Peyer's patch (tissue), 4 donors: ENCODE data around the gene STOM. TPM values are rescaled to one million over a fixed set of nuclear protein-coding genes. Genes with fewer than 3 reads are reported as not detected.

Experiments used
- DNase-seq, 3 donors: peaks; one replicate each; pipeline ENCODE4 v3.0.0-alpha.2; 2017 to 2019
- H3K27ac ChIP-seq, 4 donors: fragments of 200-600 bp; sonication (generic); one replicate each; pipeline ENCODE4 v1.5.1; 2016 to 2019
- H3K27me3 ChIP-seq, 2 donors: fragments of 200-600 bp; sonication (generic); one replicate each; pipeline ENCODE4 v1.5.1; 2019
- H3K36me3 ChIP-seq, 3 donors: fragments of 200-600 bp; sonication (generic); one replicate each; pipeline ENCODE4 v1.5.1; 2016 to 2019
- H3K4me1 ChIP-seq, 4 donors: fragments of 200-600 bp; sonication (generic); one replicate each; pipeline ENCODE4 v1.5.1; 2016 to 2019
- H3K4me3 ChIP-seq, 4 donors: fragments of 200-600 bp; sonication (generic); 1 replicate in 3 of 4; 2 replicates in 1 of 4; pipeline ENCODE4 v1.5.1; 2016 to 2019; ENCODE audit warnings: mild to moderate bottlenecking in 1 of 4
- H3K9me3 ChIP-seq, 4 donors: fragments of 200-600 bp; sonication (generic); one replicate each; pipeline ENCODE4 v1.5.1; 2016 to 2019; ENCODE audit warnings: mild to moderate bottlenecking in 1 of 4
- POLR2A ChIP-seq, 2 donors: fragments of 450-650 bp; IDR thresholded peaks; one replicate each; pipeline ENCODE4 v1.5.1; 2017; ENCODE audit warnings: antibody characterized with exemption in 2 of 2, mild to moderate bottlenecking in 2 of 2, moderate library complexity in 2 of 2
- total RNA-seq, 4 donors: library from RNA; depleted of rRNA; stranded (reverse); fragments of >200 nt; gene quantifications; one replicate each; pipeline ENCODE4 v1.1.0, GENCODE V29; 2016
- TF ChIP-seq, protein P1 (sequence below), 6 experiments: fragments of 450-650 bp in 4 of 6; fragments of 200-600 bp in 2 of 6; sonication (generic) in 1 of 6; IDR thresholded peaks; one replicate each; pipeline ENCODE4 v1.5.1; 2017 to 2019; ENCODE audit warnings: antibody characterized with exemption in 6 of 6, mild to moderate bottlenecking in 3 of 6, moderate library complexity in 1 of 6

STOM gene, protein sequence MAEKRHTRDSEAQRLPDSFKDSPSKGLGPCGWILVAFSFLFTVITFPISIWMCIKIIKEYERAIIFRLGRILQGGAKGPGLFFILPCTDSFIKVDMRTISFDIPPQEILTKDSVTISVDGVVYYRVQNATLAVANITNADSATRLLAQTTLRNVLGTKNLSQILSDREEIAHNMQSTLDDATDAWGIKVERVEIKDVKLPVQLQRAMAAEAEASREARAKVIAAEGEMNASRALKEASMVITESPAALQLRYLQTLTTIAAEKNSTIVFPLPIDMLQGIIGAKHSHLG
- 10 to 100 TPM; 30.5 to 60.1 (median 47.2) TPM for total RNA-seq

DNA sequence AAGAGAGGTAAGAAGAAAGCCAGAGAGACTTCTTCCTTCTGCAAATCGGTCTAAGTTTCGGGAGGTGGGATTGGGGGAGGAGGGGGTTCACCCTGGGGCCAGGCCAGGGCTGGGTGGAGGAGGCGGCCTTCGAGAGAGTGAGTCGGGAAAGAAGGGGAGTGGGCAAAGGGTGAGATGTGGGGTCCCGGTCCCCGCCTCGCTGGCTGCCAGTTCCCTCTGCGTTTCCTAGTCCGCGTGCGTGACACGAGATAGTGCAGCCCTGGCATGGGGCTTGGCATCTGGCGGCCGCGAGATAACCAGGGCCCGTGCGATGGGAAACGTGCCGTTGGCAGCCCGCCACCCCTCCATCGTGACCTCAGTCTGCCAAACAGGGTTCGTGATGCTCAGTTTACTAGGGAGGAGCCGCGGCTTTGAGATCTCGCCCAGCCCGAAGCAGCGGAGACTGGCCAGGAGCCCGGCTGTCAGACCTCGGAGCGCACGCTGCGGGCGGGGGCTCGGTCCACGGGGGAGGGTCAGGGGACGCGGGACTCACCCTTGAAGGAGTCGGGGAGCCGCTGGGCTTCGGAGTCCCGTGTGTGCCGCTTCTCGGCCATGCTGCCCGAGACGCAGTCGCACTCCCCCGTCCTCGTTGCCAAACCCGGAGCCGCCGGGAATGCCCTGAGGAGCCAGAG, at the start of gene STOM:
TSS of gene STOM (minus strand) at position 656 of the 671 bp plus-strand sequence. CDS start at position 593, 63 bp downstream.
- no peaks in the 10 kb centered on the region for H3K36me3 ChIP-seq
- peak within 1 kb of the TSS; percentile 74 to 93 (median 90) for H3K27ac ChIP-seq
- peak; percentile 53 to 85 (median 80) for DNase-seq
- no peaks in the 10 kb centered on the region for H3K27me3 ChIP-seq
- TF ChIP-seq POLR2A (IDR thresholded peaks at IDR 0.05): peak; percentile 77 to 90
- TF ChIP-seq, protein P1, sequence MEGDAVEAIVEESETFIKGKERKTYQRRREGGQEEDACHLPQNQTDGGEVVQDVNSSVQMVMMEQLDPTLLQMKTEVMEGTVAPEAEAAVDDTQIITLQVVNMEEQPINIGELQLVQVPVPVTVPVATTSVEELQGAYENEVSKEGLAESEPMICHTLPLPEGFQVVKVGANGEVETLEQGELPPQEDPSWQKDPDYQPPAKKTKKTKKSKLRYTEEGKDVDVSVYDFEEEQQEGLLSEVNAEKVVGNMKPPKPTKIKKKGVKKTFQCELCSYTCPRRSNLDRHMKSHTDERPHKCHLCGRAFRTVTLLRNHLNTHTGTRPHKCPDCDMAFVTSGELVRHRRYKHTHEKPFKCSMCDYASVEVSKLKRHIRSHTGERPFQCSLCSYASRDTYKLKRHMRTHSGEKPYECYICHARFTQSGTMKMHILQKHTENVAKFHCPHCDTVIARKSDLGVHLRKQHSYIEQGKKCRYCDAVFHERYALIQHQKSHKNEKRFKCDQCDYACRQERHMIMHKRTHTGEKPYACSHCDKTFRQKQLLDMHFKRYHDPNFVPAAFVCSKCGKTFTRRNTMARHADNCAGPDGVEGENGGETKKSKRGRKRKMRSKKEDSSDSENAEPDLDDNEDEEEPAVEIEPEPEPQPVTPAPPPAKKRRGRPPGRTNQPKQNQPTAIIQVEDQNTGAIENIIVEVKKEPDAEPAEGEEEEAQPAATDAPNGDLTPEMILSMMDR (IDR thresholded peaks at IDR 0.05): no peak
- peaks cover 0 to 60% (median 4%) of the 10 kb centered on the region in 4 donors for H3K4me1 ChIP-seq
- H3K4me3 ChIP-seq: peak within 1 kb of the TSS; percentile 50 to 72 (median 70)
- H3K9me3 ChIP-seq: no peaks in the 10 kb centered on the region

DNA sequence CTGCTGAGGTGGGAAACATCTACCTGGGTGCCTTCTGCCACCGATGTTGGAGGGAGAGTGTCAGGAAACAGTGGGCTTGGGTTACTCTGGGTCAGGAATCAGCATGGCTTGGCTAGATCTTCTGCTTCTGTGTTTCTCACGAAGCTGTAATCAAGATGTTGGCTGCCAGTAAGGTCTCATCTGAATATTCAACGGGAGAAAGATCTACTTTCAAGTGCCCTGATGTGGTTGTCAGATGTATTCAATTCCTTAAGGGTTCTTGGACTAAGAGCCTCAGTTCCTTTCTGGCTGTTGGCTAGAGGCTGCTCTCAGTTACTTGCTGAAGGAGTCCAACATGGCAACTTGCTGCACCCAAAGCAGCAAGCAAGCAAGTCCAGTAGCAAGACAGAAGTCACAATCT, 41.9 kb upstream of the STOM start:
- DNase-seq: no peak
- Histone ChIP-seq H3K4me1 (no peaks in the 10 kb centered on the region), H3K27ac (no peak overlapping the region), H3K27me3 (no peaks in the 10 kb centered on the region), H3K9me3 (no peaks in the 10 kb centered on the region), H3K4me3 (no peak overlapping the region), H3K36me3 (no peaks in the 10 kb centered on the region)
- TF ChIP-seq, protein P1 (IDR thresholded peaks at IDR 0.05): no peak
- TF ChIP-seq POLR2A (IDR thresholded peaks at IDR 0.05): no peak

DNA sequence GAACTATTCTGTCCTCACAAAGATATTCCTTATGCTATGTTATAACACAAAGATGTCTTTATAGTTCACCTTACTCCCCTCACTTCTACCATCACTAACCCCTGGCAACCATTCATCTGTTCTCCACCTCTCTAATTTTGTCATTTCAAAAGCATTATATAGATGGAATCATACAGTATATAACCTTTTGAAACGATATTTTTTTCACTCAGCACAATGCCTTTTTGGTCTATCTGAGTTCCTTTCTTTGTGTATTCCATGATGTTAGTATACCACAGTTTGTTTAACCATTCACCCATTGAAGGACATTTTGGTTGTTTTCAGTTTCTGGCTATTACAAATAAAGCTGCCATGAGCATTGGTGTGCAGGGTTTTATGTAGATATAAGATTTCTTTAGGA, 35.8 kb upstream of the STOM start:
- Histone ChIP-seq H3K27me3 (no peaks in the 10 kb centered on the region), H3K4me3 (no peak overlapping the region), H3K4me1 (no peaks in the 10 kb centered on the region), H3K9me3 (no peaks in the 10 kb centered on the region), H3K27ac (no peak overlapping the region), H3K36me3 (no peaks in the 10 kb centered on the region)
- no peak for DNase-seq
- TF ChIP-seq, protein P1 (IDR thresholded peaks at IDR 0.05): no peak
- no peak for TF ChIP-seq POLR2A (IDR thresholded peaks at IDR 0.05)

DNA sequence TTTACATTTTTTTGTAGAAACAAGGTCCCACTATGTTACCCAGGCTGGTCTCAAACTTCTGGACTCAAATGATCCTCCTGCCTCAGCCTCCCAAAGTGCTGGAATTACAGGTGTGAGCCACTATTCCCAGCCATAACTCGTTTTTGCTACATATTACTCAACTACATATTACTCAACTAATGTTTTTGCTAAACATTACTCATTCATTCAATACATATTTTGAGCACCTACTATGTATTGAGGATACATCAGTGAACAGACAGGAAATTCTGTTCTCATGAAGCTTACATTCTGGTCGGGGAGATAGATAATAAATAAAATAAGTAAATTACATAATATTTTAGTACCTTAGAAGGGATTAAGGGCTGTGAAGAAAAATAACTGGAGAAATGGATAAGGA, 34.9 kb upstream of the STOM start:
- TF ChIP-seq, protein P1 (IDR thresholded peaks at IDR 0.05): no peak
- TF ChIP-seq POLR2A (IDR thresholded peaks at IDR 0.05): no peak
- DNase-seq: no peak
- Histone ChIP-seq H3K36me3 (no peaks in the 10 kb centered on the region), H3K4me3 (no peak overlapping the region), H3K4me1 (no peaks in the 10 kb centered on the region), H3K27ac (no peak overlapping the region), H3K27me3 (no peaks in the 10 kb centered on the region), H3K9me3 (no peaks in the 10 kb centered on the region)

DNA sequence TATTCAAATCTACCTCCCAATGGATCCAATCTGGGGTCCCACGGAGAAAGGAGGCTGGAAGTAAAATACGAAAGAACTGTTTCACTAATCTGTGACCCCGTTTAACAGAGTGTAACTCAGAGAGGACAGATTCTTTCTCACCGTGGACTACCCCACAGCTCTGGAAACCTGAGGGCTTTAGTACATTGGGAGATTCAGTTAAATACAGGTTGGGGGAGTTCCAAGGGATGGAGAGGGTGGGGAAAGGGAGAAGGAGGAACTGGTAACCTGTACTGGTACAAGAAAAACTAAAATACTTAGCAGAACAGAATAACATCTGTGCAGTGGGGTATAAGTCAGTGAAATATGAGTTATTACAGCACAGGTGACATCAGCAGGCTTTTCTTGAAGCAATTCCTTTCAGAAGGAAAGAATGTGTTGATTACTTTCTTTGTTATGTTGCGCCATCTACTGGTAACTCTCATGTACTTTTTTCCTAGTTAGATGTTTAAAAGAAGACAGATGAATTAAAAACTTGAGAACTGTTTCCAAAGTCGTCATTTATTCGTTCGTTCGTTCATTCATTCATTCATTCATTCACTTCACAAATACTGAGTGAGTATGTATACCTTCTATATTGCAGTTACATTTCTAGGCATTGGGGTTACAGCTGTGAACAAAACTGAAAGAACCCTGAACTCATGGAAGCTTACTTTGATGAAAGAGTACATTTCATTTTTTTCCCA, 30.0 kb upstream of the STOM start:
- Histone ChIP-seq H3K27ac (no peak overlapping the region), H3K36me3 (no peaks in the 10 kb centered on the region), H3K4me1 (no peaks in the 10 kb centered on the region), H3K9me3 (no peaks in the 10 kb centered on the region), H3K27me3 (no peaks in the 10 kb centered on the region), H3K4me3 (no peak overlapping the region)
- TF ChIP-seq, protein P1 (IDR thresholded peaks at IDR 0.05): peak; percentile 61 to 92 (median 86)
- TF ChIP-seq POLR2A (IDR thresholded peaks at IDR 0.05): no peak
- DNase-seq: no peak
